Activated naive CD8-positive, alpha-beta T cell (primary cell): ENCODE data around the gene TRPV6.

Experiments used
- H3K27ac Mint-ChIP-seq: one replicate; pipeline ENCODE4 v1.8.0; 2021; ENCODE audit warnings: mixed read lengths
- H3K27me3 Mint-ChIP-seq: one replicate; pipeline ENCODE4 v1.8.0; 2021; ENCODE audit warnings: mixed read lengths
- H3K36me3 Mint-ChIP-seq: one replicate; pipeline ENCODE4 v1.8.0; 2021; ENCODE audit warnings: mixed read lengths
- H3K4me1 Mint-ChIP-seq: one replicate; pipeline ENCODE4 v1.8.0; 2021; ENCODE audit warnings: low read depth, mixed read lengths
- H3K4me3 Mint-ChIP-seq: one replicate; pipeline ENCODE4 v1.8.0; 2021; ENCODE audit warnings: mild to moderate bottlenecking, mixed read lengths
- H3K9me3 Mint-ChIP-seq: one replicate; pipeline ENCODE4 v1.8.0; 2021; ENCODE audit warnings: low read depth, mixed read lengths

Gene TRPV6

DNA sequence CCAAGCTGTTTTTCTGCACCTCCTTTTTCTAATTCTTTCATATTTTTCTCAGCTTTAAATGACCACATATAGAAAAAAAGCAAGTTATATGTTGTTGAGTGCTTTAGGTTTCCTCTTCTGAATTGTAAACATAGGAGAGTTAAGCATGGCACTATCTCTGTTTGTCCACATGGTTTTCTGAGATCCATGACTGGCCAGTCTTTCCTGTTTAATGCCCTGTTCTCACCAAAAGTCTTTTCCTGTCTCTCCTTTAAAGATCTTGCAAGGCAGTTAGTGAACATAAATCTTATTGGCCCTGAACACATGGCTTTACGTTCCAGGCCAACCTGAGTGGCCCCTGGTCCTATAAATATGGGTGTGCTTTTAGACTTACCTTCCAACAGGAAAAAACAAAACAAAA, 28.6 kb upstream of the TRPV6 start:
- Mint-ChIP-seq H3K9me3 (no peaks in the 10 kb centered on the region), H3K27me3 (peaks cover 16% of the 10 kb centered on the region), H3K4me1 (no peaks in the 10 kb centered on the region), H3K36me3 (no peaks in the 10 kb centered on the region), H3K27ac (no peak overlapping the region), H3K4me3 (no peak overlapping the region)

DNA sequence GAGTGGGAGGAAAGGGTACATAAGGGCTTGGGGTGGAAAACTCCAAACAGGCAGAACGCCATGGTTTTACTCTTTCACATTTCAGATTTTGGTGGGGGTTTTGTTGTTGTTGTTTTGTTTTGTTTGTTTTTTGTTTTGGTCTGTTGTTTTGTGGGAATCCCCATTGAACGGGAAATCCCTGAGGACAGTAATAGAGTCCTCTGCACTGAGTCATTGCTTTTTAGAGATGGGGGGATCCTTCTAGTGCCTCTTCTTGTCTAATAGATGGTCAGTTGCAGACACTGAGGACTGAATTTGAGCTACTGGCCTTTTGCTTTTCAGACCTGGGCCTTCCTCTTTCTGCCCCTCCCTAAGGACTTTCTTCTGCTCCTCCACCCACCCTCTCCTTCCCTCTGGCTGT, 28.0 kb upstream of the TRPV6 start:
- Mint-ChIP-seq H3K4me1 (no peaks in the 10 kb centered on the region), H3K36me3 (no peaks in the 10 kb centered on the region), H3K27me3 (peaks cover 18% of the 10 kb centered on the region), H3K27ac (no peak overlapping the region), H3K4me3 (no peak overlapping the region), H3K9me3 (no peaks in the 10 kb centered on the region)

DNA sequence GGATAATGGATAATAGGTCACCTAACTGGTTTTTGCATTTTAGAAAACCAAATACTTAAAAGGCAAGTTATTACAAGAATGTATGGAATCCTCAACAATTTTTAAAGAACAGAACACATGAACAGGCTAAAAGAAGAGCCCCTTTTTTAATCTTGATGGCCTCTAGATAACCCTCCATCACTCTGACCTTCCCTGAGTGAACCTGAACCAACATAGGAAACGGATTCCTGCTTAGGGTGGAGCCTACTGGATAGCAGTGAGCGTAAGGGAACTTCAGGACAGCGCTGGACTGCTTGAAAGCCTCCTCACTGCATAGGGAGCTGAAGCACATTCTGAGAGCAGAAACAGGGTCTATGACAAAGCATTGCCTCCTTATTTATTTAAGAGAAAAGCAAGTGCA, 27.5 kb upstream of the TRPV6 start:
- Mint-ChIP-seq H3K27ac (no peak overlapping the region), H3K27me3 (peaks cover 16% of the 10 kb centered on the region), H3K4me1 (no peaks in the 10 kb centered on the region), H3K4me3 (no peak overlapping the region), H3K36me3 (no peaks in the 10 kb centered on the region), H3K9me3 (no peaks in the 10 kb centered on the region)

DNA sequence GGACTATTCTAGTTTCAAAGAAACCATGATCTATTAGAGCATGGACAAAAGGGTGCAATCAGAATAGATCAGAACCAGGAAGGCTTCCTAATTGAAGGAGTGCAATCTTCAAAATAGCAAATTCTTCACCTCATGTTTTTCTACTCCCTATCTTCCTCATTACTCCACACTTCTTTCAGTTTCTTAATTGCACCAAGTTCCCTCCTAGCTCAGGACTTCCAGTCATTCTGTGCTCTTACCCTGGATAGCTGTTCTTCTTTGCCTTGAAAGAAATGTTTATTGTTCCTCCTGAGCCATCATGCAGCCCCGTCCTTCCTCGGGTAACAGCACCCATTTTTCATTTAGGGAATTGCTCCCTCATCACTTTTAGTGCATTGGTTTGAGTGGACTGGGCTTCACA, 24.9 kb upstream of the TRPV6 start:
- Mint-ChIP-seq H3K9me3 (no peaks in the 10 kb centered on the region), H3K27me3 (peaks cover 20% of the 10 kb centered on the region), H3K27ac (no peak overlapping the region), H3K36me3 (no peaks in the 10 kb centered on the region), H3K4me3 (no peak overlapping the region), H3K4me1 (no peaks in the 10 kb centered on the region)

DNA sequence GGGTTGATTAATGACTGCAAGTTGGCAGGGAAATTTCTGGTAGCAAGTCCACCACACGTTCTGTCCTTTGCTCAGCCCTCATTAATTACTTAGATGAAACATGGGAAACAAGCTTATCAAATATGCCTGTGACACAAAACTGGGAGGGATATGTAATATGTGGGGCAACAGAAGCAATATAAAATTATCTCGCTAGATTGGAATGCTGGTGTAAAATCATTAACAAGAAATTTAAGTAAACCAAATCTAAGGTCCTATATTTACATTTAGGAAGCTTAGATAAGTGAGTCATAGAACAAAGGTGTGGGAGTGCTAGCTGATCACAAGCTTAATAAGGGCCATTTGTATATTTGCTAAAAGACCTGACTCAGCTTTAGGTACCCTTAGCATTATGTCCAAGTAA, 24.5 kb upstream of the TRPV6 start:
- Mint-ChIP-seq H3K27me3 (peaks cover 20% of the 10 kb centered on the region), H3K4me1 (no peaks in the 10 kb centered on the region), H3K27ac (no peak overlapping the region), H3K9me3 (no peaks in the 10 kb centered on the region), H3K36me3 (no peaks in the 10 kb centered on the region), H3K4me3 (no peak overlapping the region)

DNA sequence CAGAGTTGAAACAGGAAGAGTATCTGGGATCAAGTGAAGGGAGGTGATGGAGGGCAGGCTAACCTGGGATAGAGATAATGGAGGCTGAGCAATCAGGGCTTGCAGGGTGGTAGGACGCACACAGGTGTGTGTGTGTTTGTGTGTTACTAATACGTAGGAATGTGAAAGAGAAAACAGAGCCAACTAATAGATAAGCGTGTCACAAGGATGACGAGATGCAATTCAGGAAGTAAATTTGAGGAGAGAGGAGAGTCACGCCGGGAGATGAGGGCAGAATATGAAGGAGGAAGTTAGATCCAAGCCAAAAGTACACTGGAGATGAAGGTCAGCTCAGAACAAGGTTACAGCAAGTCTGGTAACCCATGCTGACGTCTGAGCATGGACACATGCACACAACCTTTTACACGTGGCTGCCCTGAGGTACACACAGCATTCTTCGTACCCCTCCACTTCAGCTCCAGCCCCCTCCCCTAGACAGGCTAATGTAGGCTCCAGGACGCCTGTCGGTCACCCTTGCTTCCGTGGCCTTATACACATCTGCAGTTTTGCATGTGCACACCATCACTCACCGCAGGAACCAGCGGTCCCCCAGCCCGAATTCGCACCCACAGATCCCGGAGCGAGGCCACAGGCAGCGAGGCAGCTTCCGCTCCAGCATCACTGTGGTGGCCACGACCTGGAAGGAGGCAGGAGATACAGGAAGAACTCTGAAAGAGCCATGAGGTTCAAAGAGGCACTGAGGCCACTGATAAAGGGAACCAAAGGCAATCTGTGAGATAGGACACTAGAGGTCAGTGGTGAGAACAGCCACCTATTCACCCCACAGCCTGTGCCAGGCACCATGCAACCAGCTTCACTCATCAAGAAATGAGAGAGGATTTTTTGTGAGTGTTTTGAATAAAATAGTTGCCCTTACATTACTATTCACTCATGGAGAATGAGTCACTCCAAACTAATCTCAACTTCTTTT, 23.7 kb upstream of the TRPV6 start:
- Mint-ChIP-seq H3K9me3 (no peaks in the 10 kb centered on the region), H3K4me1 (no peaks in the 10 kb centered on the region), H3K27ac (no peak overlapping the region), H3K27me3 (peaks cover 18% of the 10 kb centered on the region), H3K4me3 (no peak overlapping the region), H3K36me3 (no peaks in the 10 kb centered on the region)

DNA sequence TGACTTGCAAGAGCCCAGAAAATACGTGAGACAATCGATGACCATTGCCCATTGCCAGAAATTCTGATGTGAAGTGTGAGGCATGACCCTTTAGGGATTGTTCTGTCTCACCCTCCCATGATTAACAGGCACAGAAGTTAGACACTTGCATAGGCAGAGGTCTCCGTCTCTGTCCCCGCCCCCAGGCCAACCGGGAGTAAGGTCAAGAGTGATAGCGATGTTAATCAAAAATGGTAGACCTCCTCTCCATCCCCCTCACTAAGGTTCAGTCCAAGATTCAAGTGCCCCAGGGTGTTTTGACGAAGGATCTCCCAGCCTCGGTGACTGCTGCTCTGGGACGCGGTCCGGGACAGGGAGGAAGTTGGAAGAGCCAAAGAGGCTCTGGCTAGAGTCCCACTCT, 22.7 kb upstream of the TRPV6 start:
- peaks cover 14% of the 10 kb centered on the region for H3K27me3 Mint-ChIP-seq
- H3K4me3 Mint-ChIP-seq: no peak overlapping the region
- no peaks in the 10 kb centered on the region for H3K36me3 Mint-ChIP-seq
- no peaks in the 10 kb centered on the region for H3K4me1 Mint-ChIP-seq
- no peaks in the 10 kb centered on the region for H3K9me3 Mint-ChIP-seq
- H3K27ac Mint-ChIP-seq: no peak overlapping the region

DNA sequence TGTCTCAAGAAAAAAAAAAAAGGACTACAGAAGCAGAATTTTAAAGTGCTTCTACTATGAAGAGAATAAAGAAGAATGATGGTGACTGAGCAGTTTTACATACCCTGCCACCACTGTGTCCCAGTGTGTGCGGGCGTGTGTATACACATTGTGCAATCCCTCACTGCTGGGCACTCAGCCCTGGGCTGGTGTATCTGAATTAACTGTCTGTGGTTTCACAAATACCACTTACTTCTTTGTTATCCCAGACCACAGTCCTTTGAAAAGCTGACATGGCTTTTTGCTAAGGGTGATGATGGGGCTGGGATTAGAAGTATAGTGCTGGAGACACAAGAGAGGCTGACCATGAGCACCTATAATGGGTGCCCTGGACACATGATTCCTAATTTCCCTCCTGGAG, 21.1 kb upstream of the TRPV6 start:
- H3K27ac Mint-ChIP-seq: no peak overlapping the region
- peaks cover 2% of the 10 kb centered on the region for H3K36me3 Mint-ChIP-seq
- H3K4me3 Mint-ChIP-seq: no peak overlapping the region
- peaks cover 11% of the 10 kb centered on the region for H3K27me3 Mint-ChIP-seq
- no peaks in the 10 kb centered on the region for H3K9me3 Mint-ChIP-seq
- no peaks in the 10 kb centered on the region for H3K4me1 Mint-ChIP-seq

DNA sequence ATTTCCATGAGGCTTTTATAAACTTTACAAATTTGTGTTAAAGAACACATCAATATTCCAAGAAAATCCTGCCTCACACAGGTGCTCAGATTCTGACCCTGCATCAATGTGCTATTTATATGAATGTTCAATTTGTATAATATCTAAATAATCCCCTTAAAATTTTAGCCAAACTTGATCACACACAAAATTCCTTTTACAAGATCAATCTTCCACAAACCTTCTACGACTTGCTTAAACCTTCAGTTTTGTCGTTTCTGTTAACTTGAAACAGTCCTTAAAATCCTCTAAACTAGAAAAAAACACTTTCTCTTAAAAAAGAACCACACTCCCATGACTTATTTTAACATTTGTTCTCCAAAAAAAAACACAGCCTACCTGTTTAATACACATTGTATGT, 20.2 kb upstream of the TRPV6 start:
- Mint-ChIP-seq H3K27ac (no peak overlapping the region), H3K9me3 (no peaks in the 10 kb centered on the region), H3K36me3 (peaks cover 2% of the 10 kb centered on the region), H3K27me3 (peaks cover 6% of the 10 kb centered on the region), H3K4me3 (no peak overlapping the region), H3K4me1 (no peaks in the 10 kb centered on the region)

DNA sequence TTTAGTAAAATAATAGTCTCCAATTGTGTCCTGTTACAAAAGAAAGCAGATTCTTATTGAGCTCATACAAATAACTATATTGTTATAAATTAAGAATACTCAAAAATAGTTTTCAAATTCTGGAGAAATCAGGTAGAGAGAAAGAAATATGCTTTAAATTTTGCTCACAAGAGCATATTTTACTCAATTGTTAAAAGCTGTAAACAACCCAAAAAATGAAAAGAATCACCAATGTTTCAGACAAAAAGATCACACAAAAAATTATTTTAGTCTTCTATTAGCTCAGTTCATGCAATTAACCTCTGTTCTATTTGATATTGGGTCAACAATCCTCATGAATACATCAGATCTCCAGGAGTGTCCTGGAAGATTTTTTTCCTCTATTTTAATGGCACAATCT, 18.6 kb upstream of the TRPV6 start:
- Mint-ChIP-seq H3K36me3 (peaks cover 2% of the 10 kb centered on the region), H3K4me1 (no peaks in the 10 kb centered on the region), H3K9me3 (no peaks in the 10 kb centered on the region), H3K27ac (no peak overlapping the region), H3K27me3 (peaks cover 6% of the 10 kb centered on the region), H3K4me3 (no peak overlapping the region)

DNA sequence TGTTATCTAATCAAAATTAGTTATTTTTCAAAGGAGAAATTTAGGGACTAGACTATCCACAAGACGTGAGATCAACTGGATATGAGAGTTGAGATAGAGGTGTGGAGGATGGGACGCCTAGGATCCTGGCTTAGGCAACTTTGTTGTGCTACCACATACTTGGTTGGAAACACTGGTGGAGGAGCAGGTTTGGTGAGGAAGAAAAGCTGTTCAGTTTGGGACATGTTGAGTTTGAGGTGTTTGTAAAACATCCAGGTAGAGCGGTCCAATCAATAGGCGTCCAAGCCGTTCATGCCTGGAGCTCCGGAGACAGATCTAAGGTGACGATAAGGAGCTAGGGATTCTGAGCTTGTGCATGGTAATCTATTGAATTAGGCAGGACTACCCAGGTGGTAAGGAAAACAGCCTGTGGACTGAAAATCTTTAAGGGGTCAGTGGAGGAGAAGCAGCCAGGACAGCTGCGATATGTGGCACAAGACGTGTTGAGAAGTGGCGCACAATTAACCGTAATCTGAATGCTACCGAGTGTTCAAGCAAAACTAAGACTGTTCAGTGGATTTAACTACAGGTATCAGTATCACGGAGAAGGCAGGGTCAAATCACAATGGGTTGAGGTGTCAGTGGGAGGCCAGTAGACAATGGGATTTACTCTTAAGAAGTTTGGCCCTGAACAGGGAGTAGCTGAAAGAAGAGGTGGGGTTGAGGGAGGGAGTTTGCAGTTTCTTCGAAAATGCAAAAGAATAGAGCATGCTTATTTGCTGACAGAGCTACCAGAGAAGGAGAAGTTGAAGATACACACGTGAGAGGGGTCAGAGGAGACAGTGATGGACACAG, 16.1 kb upstream of the TRPV6 start:
- peaks cover 2% of the 10 kb centered on the region for H3K36me3 Mint-ChIP-seq
- H3K27me3 Mint-ChIP-seq: no peaks in the 10 kb centered on the region
- H3K4me3 Mint-ChIP-seq: no peak overlapping the region
- no peaks in the 10 kb centered on the region for H3K9me3 Mint-ChIP-seq
- no peaks in the 10 kb centered on the region for H3K4me1 Mint-ChIP-seq
- no peak overlapping the region for H3K27ac Mint-ChIP-seq

DNA sequence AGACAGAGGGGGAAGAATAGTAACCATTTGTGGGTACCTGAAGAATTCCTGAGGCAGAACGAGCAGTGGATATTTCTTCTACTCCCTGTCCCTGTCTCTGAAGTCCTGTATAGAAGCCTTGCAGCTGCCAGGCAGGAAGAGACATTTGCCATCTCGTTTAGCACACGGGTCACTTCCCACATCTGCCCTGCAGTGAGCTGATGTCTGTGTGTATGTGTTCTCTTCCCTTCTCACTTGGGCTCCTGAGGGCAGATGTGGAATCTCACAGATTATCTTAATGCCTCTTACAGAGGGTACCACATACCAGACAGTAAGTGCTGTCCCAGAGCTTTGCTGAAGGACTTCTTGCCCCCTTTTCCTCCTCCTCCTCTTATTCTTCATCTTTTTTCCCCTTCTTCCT, 14.1 kb upstream of the TRPV6 start:
- Mint-ChIP-seq H3K27me3 (no peaks in the 10 kb centered on the region), H3K4me1 (no peaks in the 10 kb centered on the region), H3K9me3 (no peaks in the 10 kb centered on the region), H3K27ac (no peak overlapping the region), H3K4me3 (no peak overlapping the region), H3K36me3 (peaks cover 2% of the 10 kb centered on the region)

DNA sequence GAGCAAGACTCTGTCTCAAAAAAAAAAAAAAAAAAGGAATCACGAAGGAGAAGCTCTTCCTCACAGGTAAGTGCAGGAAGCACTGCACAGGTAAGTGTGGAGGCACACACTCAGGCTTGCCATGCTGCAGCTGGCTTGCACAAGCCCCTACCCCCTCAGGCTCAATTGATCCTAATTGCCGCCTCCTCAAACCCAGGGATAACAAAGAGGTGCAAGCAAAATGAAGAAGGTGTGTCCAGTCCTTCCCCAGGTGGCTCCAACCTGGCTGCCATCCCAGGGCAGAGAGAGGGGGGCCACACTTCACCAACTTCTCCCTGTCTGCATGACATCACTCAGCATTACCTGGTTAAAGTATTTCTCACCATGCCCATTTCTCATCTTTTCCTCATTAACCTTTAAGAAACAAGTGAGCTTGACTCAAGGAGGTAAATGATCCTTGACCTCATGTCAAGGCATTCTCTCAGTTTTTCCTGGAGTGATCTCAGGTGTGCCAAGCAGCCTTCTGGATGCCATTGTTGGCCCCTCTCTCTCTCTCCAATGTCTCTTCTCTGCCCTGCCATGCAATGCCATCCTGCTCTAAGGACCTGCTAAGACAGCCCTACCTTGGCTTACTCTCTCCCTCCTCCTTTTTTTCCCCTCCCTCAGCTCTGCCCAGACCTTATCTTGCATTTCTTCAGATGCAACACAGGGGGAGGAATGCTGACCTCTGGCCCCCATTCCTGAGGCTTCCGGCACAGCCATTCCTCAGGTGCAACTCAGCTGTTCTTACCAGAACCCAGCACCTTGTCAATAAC, 13.0 kb upstream of the TRPV6 start:
- Mint-ChIP-seq H3K36me3 (peaks cover 2% of the 10 kb centered on the region), H3K4me3 (no peak overlapping the region), H3K27ac (no peak overlapping the region), H3K27me3 (no peaks in the 10 kb centered on the region), H3K4me1 (no peaks in the 10 kb centered on the region), H3K9me3 (no peaks in the 10 kb centered on the region)

DNA sequence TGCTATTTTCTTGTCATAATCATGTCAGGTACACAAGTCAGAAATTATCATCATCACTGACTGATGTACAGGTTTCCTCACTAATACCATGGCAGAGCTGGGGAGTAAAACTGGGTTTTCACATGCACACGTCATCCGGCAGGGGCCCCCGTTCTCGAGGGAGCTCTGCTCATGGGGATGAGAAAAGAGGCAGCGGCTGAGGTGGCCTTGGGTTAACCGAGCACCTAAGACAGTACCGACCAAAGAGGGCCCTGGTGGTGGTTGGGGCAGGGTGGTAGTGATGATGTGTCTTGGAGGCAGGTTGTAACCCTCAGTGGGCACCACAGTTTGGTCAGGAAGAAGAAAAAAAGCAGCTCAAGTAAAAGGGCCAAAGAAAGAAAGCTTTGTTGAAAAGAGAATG, 12.1 kb upstream of the TRPV6 start:
- Mint-ChIP-seq H3K4me3 (no peak overlapping the region), H3K4me1 (no peaks in the 10 kb centered on the region), H3K9me3 (no peaks in the 10 kb centered on the region), H3K36me3 (no peaks in the 10 kb centered on the region), H3K27ac (no peak overlapping the region), H3K27me3 (no peaks in the 10 kb centered on the region)
